Neuronal stem cell (in vitro differentiated cells): ENCODE results near the gene SPTA1.
"Not testable (repeated sequence)": the region's sequence is repeated elsewhere in the genome, so short reads cannot be mapped to it uniquely, and the experiment has no call there.

ENCODE experiments used
- DNase-seq: peaks from one replicate; pipeline ENCODE4 v3.0.0-alpha.2; 2013; ENCODE audit warnings: low spot score
- H2AFZ ChIP-seq: one replicate; pipeline ENCODE4 v1.6.1; 2013; ENCODE audit warnings: mild to moderate bottlenecking, low read length, inconsistent platforms
- H2AK5ac ChIP-seq: 2 replicates; pipeline ENCODE4 v1.6.1; 2013; ENCODE audit warnings: low read depth, mild to moderate bottlenecking, inconsistent platforms, low read length, moderate library complexity, mixed read lengths
- H2BK120ac ChIP-seq: 2 replicates; pipeline ENCODE4 v1.6.1; 2013; ENCODE audit warnings: low read depth, mild to moderate bottlenecking, inconsistent platforms, low read length, moderate library complexity, mixed read lengths
- H2BK12ac ChIP-seq: one replicate; pipeline ENCODE4 v1.6.1; 2013; ENCODE audit warnings: low read length, inconsistent platforms
- H2BK15ac ChIP-seq: 2 replicates; pipeline ENCODE4 v1.6.1; 2013; ENCODE audit warnings: mild to moderate bottlenecking, low read length, inconsistent platforms, mixed read lengths
- H2BK5ac ChIP-seq: one replicate; pipeline ENCODE4 v1.6.1; 2013; ENCODE audit warnings: inconsistent platforms, mild to moderate bottlenecking, low read length, moderate library complexity
- H3K14ac ChIP-seq: one replicate; pipeline ENCODE4 v1.6.1; 2013; ENCODE audit warnings: low read length, inconsistent platforms
- H3K18ac ChIP-seq: 2 replicates; pipeline ENCODE4 v1.6.1; 2013; ENCODE audit warnings: low read length, inconsistent platforms
- H3K23ac ChIP-seq: 2 replicates; pipeline ENCODE4 v1.6.1; 2013; ENCODE audit warnings: low read depth, mild to moderate bottlenecking, mixed read lengths, low read length, inconsistent platforms; ENCODE audit not compliant: poor library complexity
- H3K27ac ChIP-seq: replicated peaks from 3 replicates; pipeline ENCODE4 v1.5.1; 2013; ENCODE audit warnings: low read length, inconsistent platforms
- H3K27me3 ChIP-seq, 3 experiments: 2 replicates each; pipeline ENCODE4 v1.6.1; 2013; ENCODE audit warnings: low read length in 3 of 3, mild to moderate bottlenecking in 2 of 3, inconsistent platforms in 1 of 3, low read depth in 1 of 3, mixed read lengths in 1 of 3, moderate library complexity in 1 of 3; ENCODE audit not compliant: control insufficient read depth in 3 of 3, insufficient read depth in 3 of 3
- H3K36me3 ChIP-seq, 2 donors: replicated peaks in 1 of 2; 2 replicates each; pipeline ENCODE4 v1.6.1; 2013; ENCODE audit warnings: low read length in 2 of 2; ENCODE audit not compliant: control insufficient read depth in 2 of 2, insufficient read depth in 2 of 2
- H3K4ac ChIP-seq: 2 replicates; pipeline ENCODE4 v1.6.1; 2013; ENCODE audit warnings: inconsistent platforms, mild to moderate bottlenecking, low read length, moderate library complexity
- H3K4me1 ChIP-seq, 2 donors: 1 replicate in 1 of 2; 2 replicates in 1 of 2; pipeline ENCODE4 v1.6.1; 2013; ENCODE audit warnings: low read length in 2 of 2, low read depth in 1 of 2; ENCODE audit not compliant: control insufficient read depth in 2 of 2, insufficient read depth in 1 of 2
- H3K4me2 ChIP-seq: one replicate; pipeline ENCODE4 v1.6.1; 2013; ENCODE audit warnings: mild to moderate bottlenecking, low read length, inconsistent platforms; ENCODE audit not compliant: insufficient read depth, poor library complexity, severe bottlenecking
- H3K4me3 ChIP-seq, 2 donors: 2 replicates each; pipeline ENCODE4 v1.5.1; 2013; ENCODE audit warnings: low read length in 2 of 2, mild to moderate bottlenecking in 2 of 2, inconsistent platforms in 1 of 2, moderate library complexity in 1 of 2
- H3K79me1 ChIP-seq: one replicate; pipeline ENCODE4 v1.6.1; 2013; ENCODE audit warnings: low read depth, mild to moderate bottlenecking, inconsistent platforms, low read length, moderate library complexity
- H3K9ac ChIP-seq: one replicate; pipeline ENCODE4 v1.6.1; 2013; ENCODE audit warnings: mild to moderate bottlenecking, low read depth, low read length, inconsistent platforms; ENCODE audit not compliant: poor library complexity
- H3K9me3 ChIP-seq, 2 donors: replicated peaks in 1 of 2; 2 replicates each; pipeline versions ENCODE3 to v1.6.1; 2013; ENCODE audit warnings: low read length in 2 of 2, mild to moderate bottlenecking in 2 of 2, inconsistent platforms in 1 of 2, low read depth in 1 of 2, mixed read lengths in 1 of 2, moderate library complexity in 1 of 2; ENCODE audit not compliant: control insufficient read depth in 2 of 2, insufficient read depth in 1 of 2
- H4K8ac ChIP-seq: one replicate; pipeline ENCODE4 v1.6.1; 2013; ENCODE audit warnings: low read depth, mild to moderate bottlenecking, inconsistent platforms, low read length, moderate library complexity
- H4K91ac ChIP-seq: one replicate; pipeline ENCODE4 v1.6.1; 2013; ENCODE audit warnings: low read length, low read depth, mild to moderate bottlenecking, inconsistent platforms; ENCODE audit not compliant: poor library complexity
- WGBS, 2 donors: extraction: QIAGEN DNeasy Blood & Tissue Kit; methylation state at CpG; one replicate each; pipeline ENCODE4 v1.1.7; 2013; ENCODE audit warnings: missing lambda C conversion rate in 2 of 2, mixed read lengths in 1 of 2; ENCODE audit not compliant: insufficient read length in 2 of 2, insufficient replicate concordance in 1 of 2; ENCODE audit errors: extremely low coverage in 2 of 2; 5-methylcytosine and 5-hydroxymethylcytosine counted together

SPTA1 gene

DNA sequence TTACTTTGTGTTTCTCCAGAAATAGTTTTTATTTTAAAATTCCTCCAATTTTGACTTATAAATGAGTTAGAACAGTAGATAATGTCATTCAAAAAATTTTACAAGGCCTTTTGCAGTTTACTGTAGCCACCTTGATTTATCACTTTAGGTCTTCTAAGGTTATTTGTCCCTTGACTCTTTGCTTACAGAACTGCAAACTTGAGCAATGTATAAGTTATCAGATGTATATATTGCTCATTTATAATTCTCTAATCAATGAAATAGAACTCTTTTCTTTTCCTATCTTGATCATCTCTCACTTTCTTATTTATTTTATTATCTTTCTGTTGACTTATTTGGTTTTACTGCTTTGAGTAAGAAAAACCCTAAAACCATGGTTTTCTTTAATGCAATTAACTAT lies 5.8 kb upstream of the SPTA1 start:
- H3K18ac ChIP-seq = no peak overlapping the region
- H2BK5ac ChIP-seq = no peak overlapping the region
- no peak overlapping the region for H2AFZ ChIP-seq
- H3K4me2 ChIP-seq = no peak overlapping the region
- no peak for DNase-seq
- no peak overlapping the region for H2BK12ac ChIP-seq
- no peaks in the 10 kb centered on the region for H3K79me1 ChIP-seq
- H3K4me1 ChIP-seq = no peaks in the 10 kb centered on the region
- no peak overlapping the region for H3K9ac ChIP-seq
- H3K23ac ChIP-seq = no peak overlapping the region
- H3K14ac ChIP-seq = no peak overlapping the region
- no peak overlapping the region for H4K91ac ChIP-seq
- H2AK5ac ChIP-seq = no peak overlapping the region
- H2BK15ac ChIP-seq = no peak overlapping the region
- no peak overlapping the region for H2BK120ac ChIP-seq
- no peaks in the 10 kb centered on the region for H3K27me3 ChIP-seq
- H4K8ac ChIP-seq = no peak overlapping the region
- H3K36me3 ChIP-seq = no peaks in the 10 kb centered on the region
- H3K4ac ChIP-seq = no peak overlapping the region
- H3K9me3 ChIP-seq = no peaks in the 10 kb centered on the region
- H3K27ac ChIP-seq = no peak overlapping the region
- H3K4me3 ChIP-seq = no peak overlapping the region

DNA sequence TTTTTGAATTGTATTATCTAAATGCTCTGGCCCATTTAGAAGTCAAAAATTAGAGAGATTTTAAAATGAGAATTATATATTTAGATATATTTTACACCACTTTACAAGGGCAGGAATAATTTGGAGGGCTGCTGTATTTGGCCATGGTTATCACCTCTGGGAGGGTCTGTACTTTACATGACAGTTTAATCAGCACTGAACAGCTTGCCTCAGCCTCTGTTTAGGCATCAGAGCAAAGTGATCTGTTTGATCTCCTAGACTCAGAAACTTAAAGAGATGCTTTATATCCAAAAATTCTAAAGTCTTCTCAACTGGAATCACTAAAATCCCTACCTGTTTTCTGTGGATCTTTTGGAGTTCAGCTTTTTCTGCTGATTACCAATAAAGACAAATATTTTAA lies 5.4 kb upstream of the SPTA1 start:
- no peak overlapping the region for H2AFZ ChIP-seq

GRCh38 chr1:158691149-158691548 lies 4.6 kb upstream of the SPTA1 start:
- not testable (repeated sequence) for DNase-seq, H2AFZ ChIP-seq, H2AK5ac ChIP-seq, H2BK15ac ChIP-seq, H2BK5ac ChIP-seq, H3K9me3 ChIP-seq, H3K4me1 ChIP-seq, H2BK120ac ChIP-seq, H3K36me3 ChIP-seq, H3K4me2 ChIP-seq, H3K18ac ChIP-seq, H3K27me3 ChIP-seq, H2BK12ac ChIP-seq, H3K4ac ChIP-seq, H3K9ac ChIP-seq, H3K27ac ChIP-seq, H3K79me1 ChIP-seq, H4K8ac ChIP-seq, H4K91ac ChIP-seq, H3K23ac ChIP-seq, H3K4me3 ChIP-seq, H3K14ac ChIP-seq
- no CpG with 5 or more reads among the region's 1 CpG for WGBS, 2 donors

More for the DNA sequence above, 5.4 kb upstream of the SPTA1 start:
- Histone ChIP-seq H3K14ac (no peak overlapping the region), H3K27ac (no peak overlapping the region), H3K4ac (no peak overlapping the region), H2AK5ac (no peak overlapping the region), H3K4me1 (no peaks in the 10 kb centered on the region), H3K27me3 (no peaks in the 10 kb centered on the region), H2BK120ac (no peak overlapping the region), H3K4me2 (no peak overlapping the region), H2BK12ac (no peak overlapping the region), H3K9me3 (no peaks in the 10 kb centered on the region), H3K4me3 (no peak overlapping the region), H3K9ac (no peak overlapping the region), H2BK5ac (no peak overlapping the region), H2BK15ac (no peak overlapping the region), H3K36me3 (no peaks in the 10 kb centered on the region), H3K23ac (no peak overlapping the region), H4K8ac (no peak overlapping the region), H4K91ac (no peak overlapping the region), H3K79me1 (no peaks in the 10 kb centered on the region), H3K18ac (no peak overlapping the region)
- DNase-seq = no peak

- DNase-seq = no peak
- H3K4me1 ChIP-seq = no peaks in the 10 kb centered on the region
- H3K14ac ChIP-seq = no peak overlapping the region
- H3K23ac ChIP-seq = no peak overlapping the region
- H3K9me3 ChIP-seq = no peaks in the 10 kb centered on the region
- H2BK15ac ChIP-seq = no peak overlapping the region
- H3K18ac ChIP-seq = no peak overlapping the region
- no peak overlapping the region for H2BK5ac ChIP-seq
- H4K8ac ChIP-seq = no peak overlapping the region
- H2BK120ac ChIP-seq = no peak overlapping the region
- no peak overlapping the region for H4K91ac ChIP-seq
- no peaks in the 10 kb centered on the region for H3K79me1 ChIP-seq
- no peak overlapping the region for H3K27ac ChIP-seq
- H2AFZ ChIP-seq = no peak overlapping the region
- no peak overlapping the region for H3K4ac ChIP-seq
- H2AK5ac ChIP-seq = no peak overlapping the region
- no peaks in the 10 kb centered on the region for H3K27me3 ChIP-seq
- no peak overlapping the region for H2BK12ac ChIP-seq
- no peak overlapping the region for H3K9ac ChIP-seq
- H3K36me3 ChIP-seq = no peaks in the 10 kb centered on the region
- no peak overlapping the region for H3K4me3 ChIP-seq
- H3K4me2 ChIP-seq = no peak overlapping the region
These were observed 3.4 kb upstream of the SPTA1 start for GRCh38 chr1:158689875-158690274.
